K562 (cell line): ENCODE measurements around the gene DCTD. TPM values are rescaled to one million over a fixed set of nuclear protein-coding genes. Genes with fewer than 3 reads are reported as not detected.

Source experiments
- ATAC-seq: fragments of 200-7000 bp; cut with Tn5 transposase; 3 replicates; pipeline ENCODE4 v1.9.1; 2020; ENCODE audit warnings: moderate library complexity
- BruUV-seq: library from RNA; stranded (reverse); fragments of 400-500 nt; replicated peaks from 2 replicates; lab custom pipeline; 2021; lab: Mats Ljungman, UMichigan
- CTCF ChIA-PET: fragments of 300-600 bp; formaldehyde crosslinking; extraction: SDS; loops from one replicate; lab custom pipeline; 2021; ENCODE audit warnings: low intra/inter-chr PET ratio; lab: Yijun Ruan, JAX
- POLR2A ChIA-PET: fragments of 300-600, 350-650 bp; sonication (Branson Sonifier 250); formaldehyde crosslinking; extraction: SDS; loops from one replicate; lab custom pipeline; 2021; ENCODE audit warnings: antibody characterized with exemption, inconsistent platforms; lab: Yijun Ruan, JAX
- DNase-seq, 4 experiments: peaks; one replicate each; pipeline versions ENCODE4 v3.0.0 to v3.0.0-alpha.2; 2011 to 2018; ENCODE audit warnings: low spot score in 3 of 4, mixed read lengths in 3 of 4; ENCODE audit errors: extremely low read depth in 1 of 4
- FAIRE-seq: peaks from 2 replicates; lab custom pipeline; 2011; peaks lifted over from hg19 to GRCh38; lab: Jason Lieb, UNC
- H2AFZ ChIP-seq: 2 replicates; pipeline ENCODE4 v1.6.0; 2011; ENCODE audit warnings: low read depth, low read length, control low read depth, inconsistent platforms
- H3K27ac ChIP-seq: fragments of 200-600 bp; 3 replicates; pipeline ENCODE4 v1.8.0; 2011; ENCODE audit warnings: low read depth, mild to moderate bottlenecking, control low read depth, inconsistent platforms, low read length, moderate library complexity, mixed read lengths; ENCODE audit errors: extremely low read depth
- H3K27me3 ChIP-seq, 2 experiments: fragments of 300-600 bp in 1 of 2; 2 replicates in 1 of 2; 3 replicates in 1 of 2; pipeline versions ENCODE4 v1.6.0 to v1.8.0; 2011; ENCODE audit warnings: inconsistent platforms in 2 of 2, low read length in 2 of 2, mild to moderate bottlenecking in 1 of 2, mixed read lengths in 1 of 2, moderate library complexity in 1 of 2; ENCODE audit not compliant: control insufficient read depth in 2 of 2, insufficient read depth in 2 of 2
- H3K36me3 ChIP-seq: fragments of 300-600 bp; 3 replicates; pipeline ENCODE4 v1.8.0; 2011; ENCODE audit warnings: mild to moderate bottlenecking, low read length, inconsistent platforms; ENCODE audit not compliant: control insufficient read depth, insufficient read depth
- H3K4me1 ChIP-seq, 2 experiments: fragments of 200-600 bp in 1 of 2; replicated peaks in 1 of 2; 2 replicates in 1 of 2; 3 replicates in 1 of 2; pipeline versions ENCODE4 v1.5.1 to v1.8.0; 2011; ENCODE audit warnings: inconsistent platforms in 2 of 2, low read length in 2 of 2, mild to moderate bottlenecking in 1 of 2, mixed read lengths in 1 of 2, moderate library complexity in 1 of 2; ENCODE audit not compliant: control insufficient read depth in 2 of 2, insufficient read depth in 2 of 2
- H3K4me2 ChIP-seq: 2 replicates; pipeline ENCODE4 v1.6.1; 2011; ENCODE audit warnings: low read length, control low read depth, inconsistent platforms, mixed read lengths; ENCODE audit not compliant: insufficient read depth
- H3K4me3 ChIP-seq: fragments of 200-600 bp; sonication (generic), shearing (Covaris generic); 2 replicates; pipeline ENCODE4 v1.5.1; 2016; ENCODE audit warnings: control low read depth, inconsistent platforms
- H3K79me2 ChIP-seq: fragments of 200-600 bp; 3 replicates; pipeline ENCODE4 v1.8.0; 2011; ENCODE audit warnings: low read length, inconsistent platforms; ENCODE audit not compliant: control insufficient read depth, insufficient read depth
- H3K9ac ChIP-seq, 2 experiments: 2 replicates each; pipeline versions ENCODE4 v1.6.0 to v1.6.1; 2011; ENCODE audit warnings: low read depth in 2 of 2, low read length in 2 of 2, control low read depth in 1 of 2, inconsistent platforms in 1 of 2, mild to moderate bottlenecking in 1 of 2, mixed read lengths in 1 of 2; ENCODE audit not compliant: insufficient read depth in 1 of 2
- H3K9me1 ChIP-seq: one replicate; pipeline ENCODE4 v1.6.0; 2011; ENCODE audit warnings: inconsistent platforms, mild to moderate bottlenecking, low read length, moderate library complexity; ENCODE audit not compliant: control insufficient read depth, insufficient read depth
- H3K9me3 ChIP-seq: replicated peaks from 2 replicates; pipeline ENCODE4 v1.5.1; 2011; ENCODE audit warnings: low read depth, low read length, inconsistent platforms; ENCODE audit not compliant: control insufficient read depth, insufficient read depth
- H4K20me1 ChIP-seq: replicated peaks from 2 replicates; pipeline ENCODE4 v1.6.1; 2011; ENCODE audit warnings: low read length, inconsistent platforms, mixed read lengths; ENCODE audit not compliant: control insufficient read depth, insufficient read depth
- MIER1 ChIP-seq: fragments of 450-650 bp; IDR thresholded peaks from 2 replicates; pipeline ENCODE4 v1.6.1; 2016; ENCODE audit warnings: antibody characterized with exemption, mild to moderate bottlenecking, low read depth
- RFX5 ChIP-seq: IDR thresholded peaks from 2 replicates; pipeline ENCODE4 v1.6.1; 2011; ENCODE audit warnings: low read depth, mild to moderate bottlenecking, improper control_type of control experiment, low read length
- SMARCE1 ChIP-seq: fragments of 450-650 bp; IDR thresholded peaks from 2 replicates; pipeline ENCODE4 v1.7.1; 2016; ENCODE audit warnings: mild to moderate bottlenecking
- ZNF121 ChIP-seq: sonication (generic); formaldehyde crosslinking; conservative IDR thresholded peaks from 2 replicates; pipeline ENCODE4 v1.8.0; 2022; ENCODE audit warnings: missing genetic modification reagents
- ZNF274 ChIP-seq: IDR thresholded peaks from 2 replicates; pipeline ENCODE4 v1.6.1; 2011; ENCODE audit warnings: low read depth, mild to moderate bottlenecking, low read length, moderate library complexity, borderline replicate concordance
- WGBS: fragments of 100-300 bp; shearing (Covaris generic); methylation state at CpG from one replicate; pipeline ENCODE4 v1.1.6; 2016; ENCODE audit warnings: low coverage, mixed read lengths; ENCODE audit not compliant: insufficient coverage; ENCODE audit errors: missing lambda C conversion rate; 5-methylcytosine and 5-hydroxymethylcytosine counted together
- in situ Hi-C: fragments of 300-500 bp; cut with MboI; formaldehyde crosslinking; loops from 4 replicates; pipeline ENCODE4 v1.15.0; 2018; ENCODE audit warnings: inconsistent platforms, mixed read lengths
- intact Hi-C: fragments of 100-400 bp; cut with micrococcal nuclease; formaldehyde crosslinking; loops from 2 replicates; pipeline ENCODE4 v1.14.2; 2022
- polyA plus RNA-seq, 8 experiments: library from polyadenylated mRNA; depleted of rRNA in 4 of 8; stranded (reverse) in 5 of 8; unstranded in 3 of 8; fragments of >200 nt; fragmentation: Nextera tagmentation in 2 of 8; fragmentation: Illumina TruSeq in 1 of 8; extraction: Ambion mirVana in 2 of 8; extraction: Trizol in 1 of 8; gene quantifications; 2 replicates each; pipeline versions ENCODE4 v1.2.1 to v1.2.3, GENCODE V29; 2011 to 2014; ENCODE audit warnings: inconsistent platforms in 1 of 8, missing spikeins in 1 of 8
- total RNA-seq, 7 experiments: library from RNA; depleted of rRNA in 6 of 7; stranded (reverse); fragments of >200 nt in 6 of 7; fragmentation: Illumina TruSeq in 2 of 7; extraction: Trizol in 2 of 7; gene quantifications; 2 replicates each; pipeline versions ENCODE4 v1.2.1 to v1.2.3, GENCODE V29; 2011 to 2021; ENCODE audit warnings: low replicate concordance in 1 of 7

DCTD gene
- total and polyA plus RNA-seq, 9 of the 15 experiments (the other 6 are each of a cell fraction or from before 2014, with no cell fraction given), result 38.7 to 114 (median 76.5) TPM

GRCh38 chr4:182944484-182945213 lies 27.5 kb upstream of the DCTD start:
- Histone ChIP-seq H3K27ac (no peak overlapping the region), H3K9me3 (no peaks in the 10 kb centered on the region), H2AFZ (no peak overlapping the region), H3K4me3 (no peak overlapping the region), H4K20me1 (no peaks in the 10 kb centered on the region), H3K27me3 (no peaks in the 10 kb centered on the region), H3K4me1 (peaks cover 0 to under 1% of the 10 kb centered on the region in 2 experiments; a peak in 1 of 5 replicates), H3K9ac (no peak overlapping the region), H3K4me2 (no peak overlapping the region), H3K36me3 (no peaks in the 10 kb centered on the region), H3K9me1 (no peaks in the 10 kb centered on the region), H3K79me2 (no peaks in the 10 kb centered on the region)
- ChIA-PET POLR2A (no interaction called here), CTCF (no interaction called here)
- peak; percentile 37 for FAIRE-seq
- TF ChIP-seq ZNF121 (CRISPR knock-in tag), result peak; percentile 90
- no peak for TF ChIP-seq SMARCE1
- WGBS, result 22% methylated on average over 4 of the region's 4 CpGs
- no TSS peak for BruUV-seq
- no peak for ATAC-seq
- no peak for DNase-seq
- in situ Hi-C loops, result no loop called here
- intact Hi-C loops, result loop anchor here (5.0 kb wide), 1 partner anchor 108 kb away; no protein-coding TSS in a partner anchor

- Histone ChIP-seq H4K20me1 (no peaks in the 10 kb centered on the region), H2AFZ (no peak overlapping the region), H3K27ac (no peak overlapping the region), H3K79me2 (no peaks in the 10 kb centered on the region), H3K9me1 (no peaks in the 10 kb centered on the region), H3K9ac (peak overlapping the region in 1 of 2 experiments; percentile 50; a peak in 1 of 4 replicates), H3K4me3 (no peak overlapping the region), H3K36me3 (no peaks in the 10 kb centered on the region), H3K9me3 (no peaks in the 10 kb centered on the region), H3K4me1 (peaks cover 0 to 3% of the 10 kb centered on the region in 2 experiments; a peak in 1 of 5 replicates), H3K27me3 (no peaks in the 10 kb centered on the region), H3K4me2 (no peak overlapping the region)
- POLR2A ChIA-PET, result interaction anchor here (0.6 kb wide), 1 partner anchor 320 kb away, joined by 4 read pairs; no protein-coding TSS in a partner anchor
- 50% methylated on average over 7 of the region's 9 CpGs for WGBS
- in situ Hi-C loops, result no loop called here
- intact Hi-C loops, result loop anchor here (2.0 to 5.0 kb wide), 4 partner anchors 31 to 467 kb away; no protein-coding TSS in a partner anchor
- no peak for DNase-seq
- no TSS peak for BruUV-seq
- CTCF ChIA-PET, result interaction anchor here (4.3 kb wide), 1 partner anchor 322 kb away, joined by 44 read pairs; no protein-coding TSS in a partner anchor
- ATAC-seq, result no peak
- FAIRE-seq, result no peak
- TF ChIP-seq ZNF274, result no peak
- no peak for TF ChIP-seq MIER1
- TF ChIP-seq RFX5, result no peak
Measured at GRCh38 chr4:182939680-182940079, 22.5 kb upstream of the DCTD start.
